ENCODE measurements around the gene CRACR2B.

Gene CRACR2B

DNA sequence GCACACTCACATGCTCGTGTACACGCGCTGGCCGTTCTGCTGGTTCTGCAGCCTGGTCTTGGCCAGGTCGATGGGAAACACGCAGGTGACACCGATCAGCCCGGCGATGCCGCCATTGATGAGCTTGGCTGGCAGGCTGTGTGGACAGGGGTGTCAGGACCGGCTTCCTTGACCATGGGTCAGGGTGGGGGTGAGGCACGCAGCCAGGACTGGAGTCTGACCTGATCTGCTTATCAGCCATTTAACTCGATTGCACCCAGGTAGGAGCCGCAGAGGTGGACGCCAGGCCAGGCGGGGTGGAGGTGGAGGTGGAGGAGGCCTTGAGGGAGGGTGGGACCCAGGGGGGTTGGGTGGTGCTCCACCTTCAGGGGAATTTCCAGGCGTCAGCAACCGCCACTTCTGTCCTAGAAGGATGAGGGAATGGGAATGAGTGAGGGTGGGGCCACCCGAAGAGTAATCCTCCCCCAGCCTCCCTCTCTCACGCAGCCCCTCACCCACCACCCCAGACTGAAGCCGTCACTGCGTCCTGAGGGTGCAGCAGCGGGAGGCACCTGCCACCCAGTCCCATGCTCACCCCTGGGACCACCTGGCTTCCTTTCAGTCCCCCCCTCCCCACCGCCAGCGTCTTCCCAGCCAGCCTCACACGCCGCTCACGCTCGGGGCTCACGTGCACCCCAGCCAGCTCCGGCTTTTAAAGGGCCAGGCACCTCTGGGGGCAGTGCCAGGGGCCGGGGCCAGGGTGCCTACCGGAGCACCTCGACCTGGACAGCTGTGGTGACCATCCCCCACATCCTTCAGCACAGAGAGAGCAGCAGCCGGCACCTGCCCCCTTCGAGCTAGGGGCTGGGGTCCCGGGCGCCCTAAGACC lies 32.7 kb upstream of the CRACR2B start:
- no peak for DNase-seq

DNA sequence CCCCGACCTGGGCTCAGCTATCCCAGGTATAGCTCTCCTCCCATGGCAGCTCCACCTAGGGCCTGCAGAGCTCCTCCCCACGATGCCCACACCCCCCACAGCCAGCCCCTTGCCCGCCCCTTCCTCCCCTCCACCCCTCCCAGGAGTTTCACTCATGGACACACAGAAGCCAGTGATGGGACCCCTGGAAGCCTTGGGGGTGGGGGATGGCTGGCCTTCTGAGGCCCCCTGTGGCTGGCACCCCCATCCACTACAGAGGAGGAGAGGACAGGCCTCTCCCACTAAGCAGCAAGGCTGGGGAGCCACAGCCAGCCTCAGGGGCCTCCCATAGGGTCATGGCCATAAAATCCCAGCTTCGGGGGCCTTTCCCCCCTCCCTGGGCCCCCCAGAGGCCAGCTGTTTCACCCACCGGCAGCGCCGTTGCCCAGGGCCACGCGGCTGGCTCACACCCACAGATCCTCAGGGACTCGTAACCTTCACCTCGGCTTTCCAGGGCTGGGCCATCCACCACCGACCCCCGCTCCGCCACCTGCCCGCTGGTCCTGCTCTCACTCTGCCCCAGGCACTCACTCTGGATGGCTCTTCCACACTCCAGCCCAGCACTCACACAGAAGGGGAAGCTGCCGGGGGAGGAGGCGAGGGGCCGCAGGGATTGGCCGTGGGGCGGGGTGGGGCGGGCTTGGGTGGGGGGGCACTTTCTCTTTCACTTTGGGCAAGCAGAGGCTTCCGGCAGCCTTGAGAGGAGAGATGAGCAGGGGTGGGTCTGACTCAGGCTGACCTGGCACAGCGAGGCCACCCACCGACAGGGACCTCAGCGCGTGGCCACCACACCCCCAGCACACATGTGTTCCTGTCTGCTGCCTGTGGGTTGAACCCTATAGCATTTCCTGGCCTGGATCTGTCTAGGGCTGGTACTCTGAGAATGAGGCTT lies 31.8 kb upstream of the CRACR2B start:
- DNase-seq: peak; percentile 89

DNA sequence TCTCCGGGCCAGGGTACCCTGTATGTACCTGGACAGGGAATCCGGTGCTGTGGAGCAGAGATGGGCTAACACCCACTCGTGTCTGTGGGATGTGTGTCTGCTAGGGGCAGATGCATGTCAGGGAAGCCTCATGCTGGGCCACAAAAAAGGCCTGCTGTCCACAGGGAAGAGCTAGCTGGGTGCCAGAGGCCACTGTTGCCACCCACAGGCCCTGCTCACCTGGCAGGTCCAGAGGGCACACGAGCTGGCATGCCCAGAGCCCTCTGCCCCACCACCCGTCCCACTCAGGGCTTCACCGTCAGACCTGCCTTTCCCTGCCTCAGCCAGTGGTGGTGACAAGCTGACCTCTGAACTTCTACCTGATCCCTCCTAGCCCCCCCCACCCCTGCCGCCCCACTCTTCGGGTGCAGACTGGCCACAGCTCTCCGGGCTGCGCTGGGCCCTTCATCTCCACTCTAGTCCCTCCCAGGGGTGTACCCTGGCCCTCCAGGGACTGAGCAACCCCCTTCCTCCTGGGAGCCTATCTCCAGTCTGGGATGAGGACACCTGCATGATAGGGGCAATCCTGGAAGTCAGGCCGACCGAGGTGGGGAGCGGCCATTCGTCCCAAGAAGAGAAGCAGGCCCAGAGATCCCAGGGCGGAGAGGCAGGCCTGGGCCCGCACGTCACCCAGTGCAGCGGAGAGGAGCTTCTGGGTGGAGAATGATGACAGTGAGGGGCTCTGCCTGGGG lies 31.0 kb upstream of the CRACR2B start:
- DNase-seq: no peak

DNA sequence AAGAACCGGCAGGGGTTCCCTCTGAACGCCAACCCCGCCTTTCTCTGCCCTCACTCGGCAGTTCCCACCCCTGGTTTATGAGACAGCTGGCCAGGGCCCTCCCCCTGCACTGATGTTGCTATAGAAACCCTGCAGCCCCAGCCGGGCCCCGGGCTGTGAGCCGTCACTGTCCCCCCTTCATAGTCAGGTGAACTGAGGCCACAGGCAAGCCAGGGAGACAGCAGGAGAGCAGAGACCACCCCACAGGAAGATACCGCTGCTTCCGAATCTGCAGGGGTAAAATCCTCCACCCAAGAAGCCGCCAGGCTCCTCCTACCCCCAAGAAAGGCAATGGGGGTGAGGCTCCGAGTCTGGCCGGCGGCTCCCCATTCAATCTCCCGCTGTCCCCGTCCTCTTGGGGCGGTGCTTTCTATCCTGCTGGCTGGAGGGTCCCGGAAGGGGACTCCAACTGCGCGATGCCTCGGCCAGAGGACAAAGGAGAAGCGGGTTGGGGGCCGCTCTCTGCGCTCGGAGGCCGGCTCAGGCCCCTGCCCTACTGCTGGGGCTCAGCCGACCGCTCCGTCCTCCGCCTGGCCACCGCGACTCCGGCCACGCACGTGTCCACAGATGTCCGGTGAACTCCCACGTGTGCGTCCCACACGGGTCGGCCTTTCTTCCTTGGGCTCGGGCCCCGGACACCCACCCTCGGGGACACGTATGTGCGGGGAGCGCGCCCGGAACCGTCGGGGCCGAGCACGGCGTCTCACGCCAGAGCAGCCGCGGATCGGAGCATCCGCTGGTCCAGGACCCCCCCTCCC lies 30.2 kb upstream of the CRACR2B start:
- DNase-seq: peak; percentile 75

DNA sequence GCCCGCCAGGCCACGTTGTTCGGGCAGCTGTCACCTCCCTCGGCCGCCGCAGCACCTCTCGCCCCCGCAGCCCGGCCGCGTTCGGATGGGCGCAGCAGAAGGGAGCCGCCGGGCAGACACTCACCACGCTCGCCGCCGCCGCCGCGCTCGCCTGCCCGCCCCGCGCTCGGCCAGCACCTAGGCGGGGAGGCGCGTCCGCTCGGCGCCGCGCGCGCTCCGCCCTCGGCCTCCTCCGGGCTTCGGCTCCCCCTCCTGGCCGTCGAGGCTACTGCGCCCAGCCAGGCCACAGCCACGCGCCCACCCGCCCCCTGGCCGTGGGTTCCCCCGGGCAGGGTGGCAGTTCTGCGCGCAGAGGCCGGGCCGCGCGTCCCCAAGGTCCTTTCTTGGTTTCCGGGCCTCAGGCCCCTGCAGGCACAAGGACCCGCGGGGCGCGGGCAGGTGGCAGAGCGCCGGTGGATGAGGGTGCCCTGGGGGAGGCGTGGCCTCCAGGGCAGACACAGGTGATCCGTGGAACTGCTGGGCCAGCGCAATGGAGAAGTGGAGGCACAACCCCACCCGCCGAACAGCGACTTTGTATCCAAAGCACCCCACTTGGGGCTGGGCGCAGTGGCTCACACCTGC lies 29.5 kb upstream of the CRACR2B start, which contains the start of gene SLC25A22:
Gene SLC25A22, minus strand, starts transcription at position 189 of the 621 bp plus-strand sequence. CDS start 3,275 bp downstream, outside the sequence.
- DNase-seq: peak; percentile 86

DNA sequence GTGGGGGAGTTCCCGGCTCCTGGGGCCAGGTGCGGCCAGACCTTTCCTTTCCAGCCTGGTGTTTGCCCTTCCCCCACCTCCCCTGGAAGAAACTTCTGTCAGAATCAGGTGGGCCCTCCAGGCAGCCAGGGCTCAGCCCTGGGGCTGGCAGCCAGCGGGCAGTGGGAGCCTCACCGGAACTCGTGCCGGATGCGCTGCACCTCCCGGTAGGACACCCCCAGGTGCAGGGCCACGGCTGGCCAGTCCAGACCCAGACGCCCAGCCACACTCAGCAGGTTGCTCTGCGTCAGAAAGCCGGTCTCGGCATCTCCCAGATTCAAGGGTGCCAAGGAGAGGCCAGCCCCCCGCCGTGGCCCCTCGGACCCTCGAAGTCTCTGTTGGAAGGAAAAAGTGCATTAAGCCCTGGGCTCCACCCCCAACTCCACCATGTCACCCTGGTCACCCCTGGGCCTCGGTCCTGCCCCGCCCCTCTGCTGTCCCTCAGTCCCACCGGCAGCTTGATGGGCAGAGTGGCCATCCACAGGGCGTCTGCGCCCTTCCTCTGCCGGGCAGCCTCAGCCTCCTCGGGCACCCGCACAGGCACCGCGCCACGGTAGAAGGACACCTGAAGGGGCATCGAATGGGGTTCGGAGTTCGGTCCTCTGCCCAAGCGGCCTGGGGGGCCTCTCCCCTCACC lies 27.9 kb upstream of the CRACR2B start:
- no peak for DNase-seq

DNA sequence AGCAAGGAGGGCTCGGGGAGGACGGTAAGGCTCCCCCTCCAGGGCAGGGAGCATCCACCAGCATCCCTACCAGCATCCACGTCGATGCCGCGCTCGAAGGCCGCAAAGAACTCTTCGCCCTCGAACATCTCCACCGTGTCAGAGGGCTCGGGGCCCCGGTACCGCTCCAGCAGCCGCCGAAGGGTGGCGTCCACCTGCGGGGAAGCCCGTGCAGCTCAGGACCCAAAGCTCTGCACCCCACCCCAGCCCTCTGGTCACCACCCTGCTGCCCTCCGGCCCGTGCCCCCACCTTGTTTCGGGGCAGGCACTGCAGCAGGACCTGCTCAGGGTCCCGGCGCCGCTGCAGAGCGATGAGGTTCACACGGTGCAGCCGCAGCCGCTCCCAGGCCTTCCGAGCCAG lies 27.2 kb upstream of the CRACR2B start:
- DNase-seq: no peak

DNA sequence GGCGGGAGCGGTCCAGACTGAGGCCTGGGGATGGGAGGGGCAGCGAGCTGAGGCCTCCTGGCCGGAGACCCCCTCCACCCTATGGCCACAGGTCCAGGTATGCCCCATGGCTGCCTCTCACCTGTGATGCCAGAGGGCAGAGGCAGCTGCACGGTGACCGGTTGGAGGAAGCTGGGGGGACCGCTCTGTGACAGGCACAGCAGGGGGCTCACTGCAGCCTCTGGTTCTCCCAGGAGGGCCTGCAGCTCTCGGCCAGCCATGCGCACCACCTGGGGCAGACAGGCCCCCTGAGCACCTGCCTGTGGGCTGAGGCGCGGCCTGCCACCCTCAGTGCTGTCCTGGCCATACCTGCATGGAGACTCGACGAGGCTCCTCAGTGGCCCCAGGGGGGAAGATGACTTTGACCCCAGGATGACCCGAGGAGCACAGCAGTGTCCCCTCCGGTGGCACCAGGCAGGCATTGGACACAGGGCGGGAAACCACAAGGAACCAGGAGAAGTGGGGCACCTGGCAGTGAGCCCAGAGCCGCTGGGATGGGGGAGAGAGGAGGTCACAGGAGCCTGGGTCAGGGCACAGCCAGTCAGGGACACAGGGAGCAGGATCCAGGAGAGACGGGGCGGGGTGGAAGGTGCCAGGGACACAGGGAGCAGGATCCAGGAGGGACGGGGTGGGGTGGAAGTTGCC lies 26.5 kb upstream of the CRACR2B start:
- no peak for DNase-seq

DNA sequence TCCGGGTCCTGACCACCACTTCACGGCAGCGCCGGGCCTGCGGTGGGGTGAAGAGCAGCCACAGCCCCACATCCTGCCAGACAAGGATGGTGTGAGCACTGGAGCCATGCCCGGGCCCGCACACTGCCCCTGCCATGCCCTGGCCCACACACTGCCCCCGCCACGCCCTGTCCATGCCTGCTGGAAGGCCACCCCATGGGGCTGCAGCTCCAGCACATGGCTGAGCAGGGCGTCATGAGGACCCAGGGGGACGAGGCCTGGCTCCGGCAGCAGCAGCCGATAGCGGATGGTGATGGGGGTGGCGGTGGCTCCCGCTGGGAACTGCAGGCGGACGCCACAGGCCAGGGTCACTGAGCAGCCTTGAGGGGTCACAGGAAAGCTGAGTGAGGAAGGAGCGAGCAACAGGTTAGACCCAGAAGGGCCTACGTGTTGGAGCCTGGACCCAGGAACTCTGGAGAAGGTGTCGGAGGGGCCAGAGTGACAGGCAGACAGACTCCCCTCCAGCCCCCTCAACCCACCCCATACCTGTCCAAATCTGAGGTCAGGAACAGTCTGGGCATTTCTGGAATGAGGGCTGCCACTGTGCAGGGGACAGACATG lies 25.6 kb upstream of the CRACR2B start:
- no peak for DNase-seq

DNA sequence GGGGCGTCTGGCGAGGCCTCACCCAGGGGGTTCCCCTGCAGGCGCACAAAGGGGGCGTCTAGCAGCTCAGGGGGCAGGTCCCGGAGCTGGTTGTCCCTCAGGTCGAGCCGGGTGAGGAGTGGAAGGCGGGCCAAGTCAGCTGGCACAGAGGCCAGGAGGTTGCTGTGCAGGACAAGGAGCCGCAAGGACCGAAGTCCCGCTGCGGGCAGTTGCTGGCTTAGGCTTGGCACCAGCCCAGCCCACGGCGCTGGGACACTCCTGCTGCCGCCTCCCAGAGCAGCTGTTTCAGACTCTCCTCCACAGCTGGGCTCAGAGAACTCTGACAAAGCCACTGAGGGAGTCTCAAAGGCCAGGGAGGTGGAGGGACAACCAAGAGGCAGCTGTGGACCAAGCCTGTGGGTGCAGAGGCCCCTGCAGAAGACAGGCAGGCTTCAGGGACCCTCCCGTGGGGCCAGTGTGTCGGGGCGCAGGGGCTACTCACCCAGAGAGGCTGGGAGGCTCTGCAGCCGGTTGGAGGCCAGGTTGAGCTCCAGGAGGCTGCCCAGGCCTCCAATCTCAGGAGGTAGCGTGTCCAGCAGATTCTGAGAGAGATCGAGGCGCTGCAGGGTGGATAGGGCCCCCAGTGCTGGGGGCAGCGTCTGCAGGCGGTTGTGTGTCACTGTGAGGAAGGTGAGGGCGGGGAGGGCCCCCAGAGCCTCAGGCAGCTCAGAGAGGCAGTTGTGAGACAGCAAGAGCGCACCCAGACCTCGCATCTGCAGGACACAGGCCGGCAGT lies 24.8 kb upstream of the CRACR2B start:
- DNase-seq: no peak

DNA sequence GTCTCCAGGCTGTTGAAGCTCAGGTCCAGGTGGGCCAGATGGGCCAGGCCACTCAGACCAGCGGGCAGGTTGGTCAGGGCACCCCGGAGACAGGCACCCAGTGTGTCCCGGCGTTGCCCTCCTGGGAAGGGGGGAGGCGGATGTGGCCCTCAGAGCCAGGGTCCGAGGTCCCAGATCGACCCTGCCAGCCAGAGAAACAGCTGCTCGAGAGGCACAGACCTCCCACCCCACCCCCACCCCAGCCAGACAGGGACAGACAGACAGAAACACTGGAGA lies 24.3 kb upstream of the CRACR2B start:
- DNase-seq: no peak

DNA sequence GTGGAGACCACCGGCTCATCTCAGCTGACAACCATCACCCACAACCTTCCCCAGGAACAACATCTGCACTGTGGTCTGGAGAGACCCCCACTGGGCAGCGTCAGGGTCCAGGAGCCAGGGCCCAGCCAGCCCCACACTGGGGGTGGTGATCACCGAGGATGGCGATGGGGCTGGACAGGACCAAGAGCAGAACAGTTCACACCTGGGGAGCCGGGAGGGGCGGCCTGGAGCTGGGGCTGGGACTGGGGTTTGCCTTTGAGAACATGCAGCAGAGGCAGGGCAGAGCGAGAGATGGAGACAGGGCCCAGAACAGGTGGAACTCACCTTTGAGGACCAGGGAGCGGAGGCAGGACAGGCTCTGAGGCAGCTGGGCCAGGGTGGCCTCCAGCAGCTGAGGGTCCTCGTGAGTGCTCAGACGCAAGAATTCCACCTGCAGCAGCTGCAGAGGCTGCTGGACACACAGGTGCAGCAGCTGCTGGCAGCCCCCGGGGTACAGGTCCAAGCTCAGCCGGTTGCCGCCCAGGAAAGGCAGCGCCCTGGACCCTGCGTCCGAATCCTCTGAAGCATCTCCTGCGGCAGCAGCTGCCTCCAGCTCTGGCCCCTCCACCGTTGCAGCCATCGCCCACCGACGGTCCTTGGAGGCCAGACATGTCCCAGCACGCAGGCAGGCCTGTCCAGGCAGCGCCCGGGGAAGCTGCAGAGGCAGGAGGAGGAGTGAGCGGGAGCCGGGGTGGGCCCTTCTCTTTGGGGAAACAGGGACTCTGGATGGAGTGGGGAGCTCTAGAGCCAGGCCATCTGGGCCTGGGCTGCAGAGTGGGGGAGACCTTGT lies 23.7 kb upstream of the CRACR2B start:
- DNase-seq: no peak

DNA sequence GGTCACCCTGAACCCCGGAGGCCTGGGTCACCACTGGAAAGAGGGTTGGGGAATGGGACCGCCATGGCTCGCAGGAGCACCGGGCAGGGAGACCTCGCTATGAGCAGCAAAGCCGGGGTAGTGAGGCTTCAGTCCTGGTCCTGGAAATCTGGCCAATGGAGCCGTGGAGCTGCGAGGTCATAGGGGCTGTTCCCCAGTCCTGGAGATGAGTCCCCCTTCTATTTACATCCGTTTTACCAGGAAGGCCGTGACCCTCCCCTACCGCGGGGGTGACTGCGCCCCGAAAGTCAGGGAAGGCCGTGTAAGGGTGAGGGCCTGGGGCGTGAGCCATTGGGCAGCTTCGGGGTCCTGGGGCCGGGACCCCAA lies 23.1 kb upstream of the CRACR2B start:
- no peak for DNase-seq

DNA sequence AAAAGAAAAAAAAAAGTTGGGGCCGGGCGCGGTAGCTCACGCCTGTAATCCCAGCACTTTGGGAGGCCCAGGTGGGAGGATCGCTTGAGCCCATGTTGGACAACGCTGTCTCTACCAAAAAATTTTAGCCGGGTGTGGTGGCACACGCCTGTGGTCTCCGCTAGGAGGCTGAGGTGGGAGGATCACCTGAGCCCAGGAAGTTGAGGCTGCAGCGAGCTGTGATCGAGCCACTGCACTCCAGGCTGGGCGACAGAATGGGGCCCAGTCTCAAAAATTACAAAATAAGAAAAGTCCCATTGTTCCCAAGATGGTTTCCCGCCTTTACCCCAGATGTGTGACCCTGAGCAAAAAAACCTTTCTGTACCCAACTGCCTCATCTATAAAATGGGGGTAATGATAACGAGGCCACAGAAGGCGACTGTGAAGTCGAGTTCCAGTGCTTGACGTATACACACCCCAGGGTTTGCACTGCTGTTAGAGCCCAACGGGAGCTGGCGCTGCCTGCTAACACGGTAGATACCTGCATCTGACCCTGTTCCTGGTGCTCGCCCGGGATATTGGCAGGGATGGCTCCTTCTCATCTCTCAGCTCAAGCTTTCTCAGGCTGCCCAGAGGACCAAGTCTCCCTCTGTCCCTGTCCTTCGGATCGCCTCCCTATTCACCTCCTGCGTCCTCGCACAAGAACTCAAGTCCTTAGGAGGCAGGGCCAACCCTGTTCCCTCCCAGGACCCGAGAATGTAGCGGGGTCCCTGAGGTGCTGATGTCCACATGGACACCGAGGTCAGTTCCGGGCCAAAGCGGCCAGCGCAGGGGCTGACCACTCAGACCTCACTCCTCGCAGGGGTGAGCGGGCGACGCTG lies 19.1 kb upstream of the CRACR2B start:
- DNase-seq: peak; percentile 32

DNA sequence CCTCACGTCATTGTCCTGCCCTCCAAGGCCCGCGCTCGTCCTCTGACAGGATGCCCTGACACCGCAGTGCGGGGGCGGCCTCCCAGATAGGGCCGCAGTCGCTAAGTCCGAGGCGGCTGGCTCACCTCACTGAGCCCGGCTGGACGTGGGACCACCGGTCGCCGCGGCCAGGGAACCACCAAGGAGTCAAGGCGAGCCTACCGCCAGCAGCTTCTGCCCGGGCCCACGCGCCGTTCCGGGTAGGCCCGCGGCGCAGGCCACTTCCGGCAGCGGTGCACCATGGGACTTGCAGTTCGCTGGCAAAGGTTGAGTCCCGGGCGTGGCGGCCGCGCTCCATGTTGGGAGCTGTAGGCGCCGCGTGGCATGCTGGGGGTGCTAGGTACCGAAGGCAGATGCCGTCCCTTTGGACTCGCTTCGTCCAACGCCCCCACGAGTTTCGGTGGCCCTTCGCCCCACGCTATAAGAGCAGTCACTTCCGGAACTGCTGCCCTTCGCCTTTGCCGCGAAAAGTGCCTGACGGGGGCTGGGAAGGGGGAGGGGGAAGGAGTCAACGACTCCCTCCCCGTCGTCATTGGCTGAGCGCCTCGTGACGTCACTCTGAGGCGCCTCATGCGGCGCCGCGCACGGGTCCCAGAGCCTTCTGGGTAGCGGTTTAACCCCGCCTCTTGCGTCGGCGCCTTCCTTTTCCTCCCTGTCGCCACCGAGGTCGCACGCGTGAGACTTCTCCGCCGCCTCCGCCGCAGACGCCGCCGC lies 18.3 kb upstream of the CRACR2B start, which contains the start of gene RPLP2:
Gene RPLP2, plus strand, starts transcription at position 681 of the 753 bp plus-strand sequence. CDS start 268 bp downstream, outside the sequence.
- peak; percentile 97 for DNase-seq

DNA sequence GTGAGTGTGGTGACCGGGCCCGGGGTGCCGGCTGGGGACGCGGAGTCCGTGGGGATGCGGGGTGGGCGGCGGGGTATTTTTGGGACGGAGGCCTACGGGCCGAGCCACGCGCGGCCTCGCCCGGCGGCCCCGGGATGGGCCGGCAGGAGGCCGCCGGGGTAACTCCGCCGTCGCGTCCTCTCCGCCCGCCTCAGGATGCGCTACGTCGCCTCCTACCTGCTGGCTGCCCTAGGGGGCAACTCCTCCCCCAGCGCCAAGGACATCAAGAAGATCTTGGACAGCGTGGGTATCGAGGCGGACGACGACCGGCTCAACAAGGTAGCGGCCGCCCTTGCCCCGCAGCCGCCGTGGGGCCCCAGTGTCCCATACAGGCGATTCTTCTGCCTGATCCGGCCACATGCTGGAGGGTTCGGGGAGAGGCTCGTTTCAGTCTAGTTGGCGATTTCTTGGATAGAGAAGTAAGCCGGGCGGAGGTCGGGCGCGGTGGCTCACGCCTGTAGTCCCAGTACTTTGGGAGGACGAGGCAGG lies 17.6 kb upstream of the CRACR2B start:
- DNase-seq: no peak

Measured in CD4-positive, alpha-beta T cell treated with Interleukin-17A for 4 hours (primary cell).